Thyroid gland (tissue), 4 donors: ENCODE results near the gene MYO1D. TPM values are rescaled to one million over a fixed set of nuclear protein-coding genes. Genes with fewer than 3 reads are reported as not detected.

Source experiments
- DNase-seq, 2 donors: peaks; one replicate each; pipeline ENCODE4 v3.0.0-alpha.2; 2019
- H3K27ac ChIP-seq, 3 donors: fragments of 200-600 bp; sonication (generic); 1 replicate in 2 of 3; 2 replicates in 1 of 3; pipeline ENCODE4 v1.5.1; 2016 to 2019; ENCODE audit warnings: mild to moderate bottlenecking in 1 of 3, moderate library complexity in 1 of 3
- H3K27me3 ChIP-seq: fragments of 200-600 bp; sonication (generic); one replicate; pipeline ENCODE4 v1.5.1; 2019
- H3K36me3 ChIP-seq, 2 donors: fragments of 200-600 bp; sonication (generic); one replicate each; pipeline ENCODE4 v1.5.1; 2016 to 2019
- H3K4me1 ChIP-seq, 2 donors: fragments of 200-600 bp; sonication (generic); one replicate each; pipeline ENCODE4 v1.5.1; 2017 to 2019
- H3K4me3 ChIP-seq, 3 donors: fragments of 200-600 bp; sonication (generic); replicated peaks in 1 of 3; 1 replicate in 2 of 3; 2 replicates in 1 of 3; pipeline ENCODE4 v1.5.1; 2016; ENCODE audit warnings: mild to moderate bottlenecking in 1 of 3
- H3K9me3 ChIP-seq: fragments of 200-600 bp; sonication (generic); one replicate; pipeline ENCODE4 v1.5.1; 2017
- POLR2A ChIP-seq, 2 donors: fragments of 450-650 bp; IDR thresholded peaks; one replicate each; pipeline ENCODE4 v1.6.1; 2017; ENCODE audit warnings: antibody characterized with exemption in 2 of 2, mild to moderate bottlenecking in 2 of 2, moderate library complexity in 1 of 2
- WGBS, 2 donors: methylation state at CpG; one replicate each; pipeline ENCODE4 v1.1.5; 2017; 5-methylcytosine and 5-hydroxymethylcytosine counted together
- intact Hi-C: fragments of 100-400 bp; cut with DNase I; formaldehyde crosslinking; loops from one replicate; pipeline ENCODE4 v1.15.1; 2023
- total RNA-seq, 4 donors: library from RNA; depleted of rRNA; stranded (reverse); fragments of >200 nt; gene quantifications; one replicate each; pipeline ENCODE4 v1.2.3, GENCODE V29; 2016
- TF ChIP-seq, protein P1 (sequence below), 6 experiments: fragments of 200-600 bp in 3 of 6; fragments of 450-650 bp in 3 of 6; sonication (generic) in 3 of 6; IDR thresholded peaks; one replicate each; pipeline ENCODE4 v1.5.1; 2016 to 2019; ENCODE audit warnings: antibody characterized with exemption in 6 of 6, mild to moderate bottlenecking in 2 of 6, inconsistent platforms in 1 of 6, moderate library complexity in 1 of 6

MYO1D gene
- total RNA-seq, 4 donors from 2014 or later: 91.9 to 143 (median 97.8) TPM

DNA sequence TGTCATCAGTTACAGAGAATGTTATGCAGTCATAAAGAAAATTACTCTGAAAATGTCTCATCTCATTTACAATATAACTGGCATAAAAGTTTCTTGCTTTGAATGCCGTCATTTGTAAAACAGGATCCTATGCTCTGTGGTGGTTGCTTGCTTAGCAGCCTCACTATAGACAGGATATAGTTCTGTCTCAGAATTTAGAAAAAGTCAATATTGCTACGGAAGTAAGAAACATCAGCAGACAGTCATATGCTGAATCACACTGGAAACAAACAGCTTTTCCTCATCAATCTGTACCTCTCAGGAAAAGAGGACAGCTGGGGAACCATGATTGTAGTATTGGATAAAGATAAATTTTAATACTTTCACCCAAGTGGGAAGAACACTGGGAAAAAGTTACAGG, 105.5 kb downstream of the MYO1D start:
- Histone ChIP-seq H3K4me1 (no peaks in the 10 kb centered on the region), H3K27ac (no peak overlapping the region), H3K9me3 (no peaks in the 10 kb centered on the region), H3K36me3 (peaks cover 0 to 3% of the 10 kb centered on the region in 2 donors), H3K27me3 (no peaks in the 10 kb centered on the region), H3K4me3 (no peak overlapping the region)
- TF ChIP-seq POLR2A (IDR thresholded peaks at IDR 0.05): no peak
- TF ChIP-seq, protein P1, sequence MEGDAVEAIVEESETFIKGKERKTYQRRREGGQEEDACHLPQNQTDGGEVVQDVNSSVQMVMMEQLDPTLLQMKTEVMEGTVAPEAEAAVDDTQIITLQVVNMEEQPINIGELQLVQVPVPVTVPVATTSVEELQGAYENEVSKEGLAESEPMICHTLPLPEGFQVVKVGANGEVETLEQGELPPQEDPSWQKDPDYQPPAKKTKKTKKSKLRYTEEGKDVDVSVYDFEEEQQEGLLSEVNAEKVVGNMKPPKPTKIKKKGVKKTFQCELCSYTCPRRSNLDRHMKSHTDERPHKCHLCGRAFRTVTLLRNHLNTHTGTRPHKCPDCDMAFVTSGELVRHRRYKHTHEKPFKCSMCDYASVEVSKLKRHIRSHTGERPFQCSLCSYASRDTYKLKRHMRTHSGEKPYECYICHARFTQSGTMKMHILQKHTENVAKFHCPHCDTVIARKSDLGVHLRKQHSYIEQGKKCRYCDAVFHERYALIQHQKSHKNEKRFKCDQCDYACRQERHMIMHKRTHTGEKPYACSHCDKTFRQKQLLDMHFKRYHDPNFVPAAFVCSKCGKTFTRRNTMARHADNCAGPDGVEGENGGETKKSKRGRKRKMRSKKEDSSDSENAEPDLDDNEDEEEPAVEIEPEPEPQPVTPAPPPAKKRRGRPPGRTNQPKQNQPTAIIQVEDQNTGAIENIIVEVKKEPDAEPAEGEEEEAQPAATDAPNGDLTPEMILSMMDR (IDR thresholded peaks at IDR 0.05): no peak
- no peak for DNase-seq
- WGBS, 2 donors: 91 to 94% methylated on average over 2 of the region's 2 CpGs
- intact Hi-C loops: no loop called here

GRCh38 chr17:32769846-32770245, 107.1 kb downstream of the MYO1D start:
- no peak overlapping the region for H3K27ac ChIP-seq
- no peaks in the 10 kb centered on the region for H3K27me3 ChIP-seq
- no peak overlapping the region for H3K4me3 ChIP-seq
- no peaks in the 10 kb centered on the region for H3K4me1 ChIP-seq
- no peak for TF ChIP-seq POLR2A (IDR thresholded peaks at IDR 0.05)
- TF ChIP-seq, protein P1 (IDR thresholded peaks at IDR 0.05): peak in 3 of 6 experiments; percentile 29 to 43 (median 32)
- no peaks in the 10 kb centered on the region for H3K9me3 ChIP-seq
- WGBS, 2 donors: 31 to 39% methylated on average over 3 of the region's 3 CpGs
- peaks cover 0 to 3% of the 10 kb centered on the region in 2 donors for H3K36me3 ChIP-seq
- intact Hi-C loops: no loop called here
- no peak for DNase-seq

DNA sequence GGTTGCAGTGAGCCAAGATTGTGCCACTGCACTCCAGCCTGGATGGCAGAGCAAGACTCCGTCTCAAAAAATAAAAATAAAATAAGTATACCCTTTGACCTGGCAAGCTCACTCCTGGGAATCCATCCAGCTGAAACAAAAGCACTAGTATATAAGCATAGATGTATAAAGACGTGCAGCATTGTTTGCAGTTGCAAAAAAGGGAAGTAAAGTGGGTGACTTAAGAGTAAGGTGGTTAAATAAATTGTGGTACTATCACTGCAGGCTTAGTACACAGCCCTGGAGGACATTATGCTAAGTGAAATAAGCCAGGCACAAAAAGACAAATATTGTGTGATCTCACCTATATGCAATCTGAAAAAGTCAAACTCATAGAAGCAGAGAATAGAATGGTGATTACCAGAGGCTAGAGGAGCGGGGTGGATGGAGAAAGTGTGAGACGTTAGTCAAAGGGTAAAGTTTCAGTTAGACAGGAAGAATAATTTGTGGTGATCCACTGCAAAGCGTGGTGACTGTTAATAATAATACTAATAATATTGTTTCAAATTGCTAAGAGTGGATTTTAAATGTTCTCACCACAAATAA, 113.0 kb downstream of the MYO1D start:
- WGBS, 2 donors: 77 to 83% methylated on average over 5 of the region's 5 CpGs
- Histone ChIP-seq H3K9me3 (no peaks in the 10 kb centered on the region), H3K4me1 (no peaks in the 10 kb centered on the region), H3K27ac (no peak overlapping the region), H3K27me3 (no peaks in the 10 kb centered on the region), H3K36me3 (peaks cover 3% of the 10 kb centered on the region in 2 donors), H3K4me3 (no peak overlapping the region)
- intact Hi-C loops: no loop called here
- TF ChIP-seq, protein P1 (IDR thresholded peaks at IDR 0.05): no peak
- no peak for TF ChIP-seq POLR2A (IDR thresholded peaks at IDR 0.05)
- no peak for DNase-seq

DNA sequence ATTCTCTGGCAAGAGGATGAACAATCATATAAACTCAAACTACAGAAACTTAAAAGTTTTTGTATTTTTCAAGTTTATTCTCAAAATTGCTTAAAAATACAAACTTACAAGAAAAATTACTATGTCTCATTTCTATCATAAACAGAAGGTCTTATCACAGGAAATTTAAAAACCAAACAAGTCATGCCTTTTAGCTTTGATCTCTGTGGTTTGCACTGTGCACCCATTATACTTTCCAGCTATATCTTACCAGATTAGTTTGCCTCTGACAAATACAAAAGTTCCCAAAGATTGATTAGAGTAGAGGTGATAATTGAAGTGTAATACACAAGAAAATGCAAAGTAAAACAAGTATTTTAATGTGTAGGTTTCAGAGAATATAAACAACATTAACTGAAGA, 117.4 kb downstream of the MYO1D start:
- intact Hi-C loops: no loop called here
- H3K36me3 ChIP-seq: peaks cover 0 to 3% of the 10 kb centered on the region in 2 donors
- no peak overlapping the region for H3K4me3 ChIP-seq
- DNase-seq: no peak
- TF ChIP-seq, protein P1 (IDR thresholded peaks at IDR 0.05): no peak
- no peak for TF ChIP-seq POLR2A (IDR thresholded peaks at IDR 0.05)
- no peaks in the 10 kb centered on the region for H3K4me1 ChIP-seq
- H3K9me3 ChIP-seq: no peaks in the 10 kb centered on the region
- H3K27ac ChIP-seq: no peak overlapping the region
- H3K27me3 ChIP-seq: no peaks in the 10 kb centered on the region

GRCh38 chr17:32757963-32758362, 119.0 kb downstream of the MYO1D start:
- Histone ChIP-seq H3K36me3 (peaks cover 0 to 3% of the 10 kb centered on the region in 2 donors), H3K27ac (no peak overlapping the region), H3K9me3 (no peaks in the 10 kb centered on the region), H3K4me3 (no peak overlapping the region), H3K27me3 (no peaks in the 10 kb centered on the region), H3K4me1 (no peaks in the 10 kb centered on the region)
- TF ChIP-seq, protein P1 (IDR thresholded peaks at IDR 0.05): no peak
- no peak for TF ChIP-seq POLR2A (IDR thresholded peaks at IDR 0.05)
- no peak for DNase-seq
- WGBS, 2 donors: 89 to 95% methylated on average over 1 of the region's 1 CpG
- intact Hi-C loops: no loop called here
